ENCODE data around the gene SPON1. TPM values are rescaled to one million over a fixed set of nuclear protein-coding genes. Genes with fewer than 3 reads are reported as not detected.

Gene SPON1
- total RNA-seq, 2 donors from 2014 or later, result 9.3 to 26.7 TPM

- no peaks in the 10 kb centered on the region for H3K9me3 ChIP-seq
- DNase-seq (no peak), ATAC-seq (no peak)
- no peaks in the 10 kb centered on the region for H3K4me1 ChIP-seq
- 65 to 84% methylated on average over 11 to 13 of the region's 13 CpGs for WGBS, 2 donors
- TF ChIP-seq CTCF (IDR thresholded peaks at IDR 0.05) (no peak), POLR2A (IDR thresholded peaks at IDR 0.05) (no peak)
- H3K27ac ChIP-seq, result no peak overlapping the region
- intact Hi-C loops (cut with DNase I), result no loop called here
- no peaks in the 10 kb centered on the region for H3K27me3 ChIP-seq
- H3K36me3 ChIP-seq (replicated peaks in 1 of 2; ENCODE audit: insufficient read depth in 1 of 2, low read depth in 2 of 2), result no peaks in the 10 kb centered on the region
- no peak overlapping the region for H3K4me3 ChIP-seq
These were observed 292.2 kb downstream of the SPON1 start for GRCh38 chr11:14254533-14255237.

GRCh38 chr11:14255238-14255534, 292.7 kb downstream of the SPON1 start:
- H3K27me3 ChIP-seq, result no peaks in the 10 kb centered on the region
- no peaks in the 10 kb centered on the region for H3K9me3 ChIP-seq
- ATAC-seq (no peak), DNase-seq (no peak)
- H3K4me1 ChIP-seq, result no peaks in the 10 kb centered on the region
- 17 to 31% methylated on average over 2 of the region's 2 CpGs for WGBS, 2 donors
- TF ChIP-seq CTCF (IDR thresholded peaks at IDR 0.05), result no peak
- TF ChIP-seq POLR2A (IDR thresholded peaks at IDR 0.05), result no peak
- no peak overlapping the region for H3K27ac ChIP-seq
- H3K4me3 ChIP-seq, result no peak overlapping the region
- no peaks in the 10 kb centered on the region for H3K36me3 ChIP-seq (replicated peaks in 1 of 2; ENCODE audit: insufficient read depth in 1 of 2, low read depth in 2 of 2)
- intact Hi-C loops (cut with DNase I), result no loop called here

GRCh38 chr11:14258221-14258935, 295.9 kb downstream of the SPON1 start:
- TF ChIP-seq POLR2A (IDR thresholded peaks at IDR 0.05) (no peak), CTCF (IDR thresholded peaks at IDR 0.05) (no peak)
- WGBS, 2 donors, result 34 to 45% methylated on average over 6 of the region's 6 CpGs
- no peaks in the 10 kb centered on the region for H3K27me3 ChIP-seq
- no peaks in the 10 kb centered on the region for H3K9me3 ChIP-seq
- no peaks in the 10 kb centered on the region for H3K4me1 ChIP-seq
- DNase-seq (no peak), ATAC-seq (no peak)
- intact Hi-C loops (cut with DNase I), result no loop called here
- no peaks in the 10 kb centered on the region for H3K36me3 ChIP-seq (replicated peaks in 1 of 2; ENCODE audit: insufficient read depth in 1 of 2, low read depth in 2 of 2)
- H3K4me3 ChIP-seq, result no peak overlapping the region
- no peak overlapping the region for H3K27ac ChIP-seq

- H3K4me1 ChIP-seq, result no peaks in the 10 kb centered on the region
- DNase-seq, result no peak
- TF ChIP-seq POLR2A (IDR thresholded peaks at IDR 0.05), result no peak
- TF ChIP-seq CTCF (IDR thresholded peaks at IDR 0.05), result no peak
- no peak for ATAC-seq
- no peaks in the 10 kb centered on the region for H3K9me3 ChIP-seq
- no peaks in the 10 kb centered on the region for H3K36me3 ChIP-seq (replicated peaks in 1 of 2; ENCODE audit: insufficient read depth in 1 of 2, low read depth in 2 of 2)
- H3K4me3 ChIP-seq, result no peak overlapping the region
- H3K27me3 ChIP-seq, result no peaks in the 10 kb centered on the region
- WGBS, 2 donors, result 44 to 55% methylated on average over 34 to 38 of the region's 38 CpGs
- intact Hi-C loops (cut with DNase I), result no loop called here
- no peak overlapping the region for H3K27ac ChIP-seq
These were observed 296.8 kb downstream of the SPON1 start for GRCh38 chr11:14259186-14259784.
